Measurements from ENCODE around the gene PDE3A. TPM values are rescaled to one million over a fixed set of nuclear protein-coding genes. Genes with fewer than 3 reads are reported as not detected.
"Not testable (repeated sequence)": the region's sequence is repeated elsewhere in the genome, so short reads cannot be mapped to it uniquely, and the experiment has no call there.

Gene PDE3A
- total RNA-seq, 1 donor from 2014 or later: 0.56 TPM

DNA sequence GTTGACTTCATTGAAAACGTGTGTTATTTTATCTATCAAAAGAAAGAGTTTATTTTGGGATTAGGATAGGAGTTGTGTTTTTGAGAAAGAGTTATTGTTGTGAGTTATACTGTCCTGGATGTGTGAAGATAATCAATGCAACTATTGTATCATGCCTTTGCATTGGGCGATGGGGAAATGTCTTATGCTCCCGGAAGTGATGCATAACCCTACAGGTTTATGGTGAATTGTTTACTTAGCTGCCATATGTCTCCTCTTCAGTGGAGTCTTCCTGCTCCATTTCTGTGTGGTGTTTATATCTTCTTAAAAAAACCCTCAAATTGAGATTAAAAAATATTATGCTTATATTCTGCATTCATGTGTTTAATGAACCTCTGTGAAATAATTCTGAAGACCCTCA is 6.5 kb downstream of the PDE3A start:
- no peak for ATAC-seq

GRCh38 chr12:20375560-20375959 is 7.2 kb downstream of the PDE3A start:
- no peak for ATAC-seq

- ATAC-seq: no peak
Observed at GRCh38 chr12:20376984-20377383, 8.6 kb downstream of the PDE3A start.

- ATAC-seq: no peak
Observed at GRCh38 chr12:20377750-20378149, 9.4 kb downstream of the PDE3A start.

GRCh38 chr12:20382117-20382516 is 13.8 kb downstream of the PDE3A start:
- ATAC-seq: no peak

DNA sequence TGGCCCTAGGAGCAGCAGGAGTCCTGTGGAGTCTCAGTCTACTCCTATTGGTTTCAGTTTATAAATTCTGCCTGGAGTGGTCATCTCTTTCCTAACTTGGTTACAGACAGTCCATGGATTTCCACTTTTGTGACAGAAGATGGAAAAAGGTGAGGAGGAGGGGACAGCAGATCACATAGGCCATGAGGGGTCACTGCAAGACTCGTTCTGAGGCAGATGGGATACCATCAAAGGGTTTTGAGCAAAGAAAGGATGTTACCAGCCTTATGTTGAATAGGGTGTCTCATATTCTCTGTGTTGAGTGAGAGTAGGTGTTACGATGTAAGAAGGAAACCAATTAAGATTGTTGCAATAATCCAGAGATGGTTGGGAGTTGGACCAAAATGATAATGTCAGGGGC is 15.3 kb downstream of the PDE3A start:
- no peak for ATAC-seq

GRCh38 chr12:20384836-20385235 is 16.5 kb downstream of the PDE3A start:
- ATAC-seq: not testable (repeated sequence)

- ATAC-seq: no peak
Observed at GRCh38 chr12:20390846-20391245, 22.5 kb downstream of the PDE3A start.

DNA sequence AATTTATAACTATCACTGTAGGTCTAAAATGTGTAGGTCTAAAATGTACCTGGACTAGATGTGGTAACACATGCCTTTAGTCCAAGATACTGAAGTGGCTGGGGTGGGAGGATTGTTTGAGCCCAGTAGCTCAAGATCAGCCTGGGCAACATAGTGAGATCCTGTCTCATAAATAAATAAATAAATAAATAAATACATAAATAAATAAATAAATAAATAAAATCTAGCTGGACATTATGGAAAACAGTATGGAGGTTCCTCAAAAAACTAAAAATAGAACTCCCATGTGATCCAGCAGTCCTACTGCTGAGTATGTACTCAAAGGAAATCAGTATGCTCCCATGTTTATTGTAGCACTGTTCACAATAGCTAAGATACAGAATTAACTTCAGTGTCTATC is 24.0 kb downstream of the PDE3A start:
- ATAC-seq: no peak

- no peak for ATAC-seq
Observed at GRCh38 chr12:20393707-20394106, 25.4 kb downstream of the PDE3A start.

- ATAC-seq: no peak
Observed at GRCh38 chr12:20395791-20396550, 27.6 kb downstream of the PDE3A start.

DNA sequence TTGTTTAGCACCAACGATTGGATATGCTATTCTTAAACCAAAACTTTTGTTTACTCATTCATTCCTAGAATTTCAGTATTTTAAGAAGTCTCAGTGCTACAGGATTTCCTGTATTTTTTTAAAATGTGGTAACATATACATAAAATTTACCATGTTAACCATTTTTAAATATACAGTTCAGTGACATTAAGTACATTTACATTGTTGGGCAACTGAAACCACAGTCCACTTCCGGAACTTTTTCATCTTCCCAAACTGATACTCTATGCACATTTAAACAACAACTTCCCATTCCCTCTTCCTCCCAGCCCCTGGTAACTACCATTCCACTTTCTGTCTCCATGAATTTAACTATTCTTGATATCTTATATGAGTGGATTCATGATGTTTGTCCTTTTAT is 30.3 kb downstream of the PDE3A start:
- no peak for ATAC-seq

DNA sequence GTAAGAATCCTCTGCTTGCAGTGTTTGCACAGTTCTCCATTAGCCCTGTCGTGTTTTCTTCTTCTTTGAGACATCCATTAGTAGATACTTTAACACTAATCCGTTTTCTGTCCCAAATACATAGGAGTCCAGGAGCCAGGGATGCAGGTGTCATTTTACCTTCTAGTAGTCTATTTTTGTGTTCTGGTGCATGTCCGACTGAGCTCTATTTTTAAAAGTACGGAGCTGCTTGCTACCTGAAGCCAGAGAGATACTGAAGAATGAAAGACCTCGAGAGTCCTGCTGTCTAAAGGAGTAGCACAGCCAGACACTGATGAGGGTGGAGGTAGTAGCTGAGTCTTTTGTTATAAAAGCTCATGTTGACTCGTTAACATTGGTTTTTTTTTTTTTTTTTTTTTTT is 31.7 kb downstream of the PDE3A start:
- no peak for ATAC-seq

- ATAC-seq: no peak
Observed at GRCh38 chr12:20403230-20403629, 34.9 kb downstream of the PDE3A start.

GRCh38 chr12:20404576-20405346 is 36.4 kb downstream of the PDE3A start:
- ATAC-seq: no peak

- ATAC-seq: no peak
Observed at GRCh38 chr12:20409607-20410377, 41.5 kb downstream of the PDE3A start.

DNA sequence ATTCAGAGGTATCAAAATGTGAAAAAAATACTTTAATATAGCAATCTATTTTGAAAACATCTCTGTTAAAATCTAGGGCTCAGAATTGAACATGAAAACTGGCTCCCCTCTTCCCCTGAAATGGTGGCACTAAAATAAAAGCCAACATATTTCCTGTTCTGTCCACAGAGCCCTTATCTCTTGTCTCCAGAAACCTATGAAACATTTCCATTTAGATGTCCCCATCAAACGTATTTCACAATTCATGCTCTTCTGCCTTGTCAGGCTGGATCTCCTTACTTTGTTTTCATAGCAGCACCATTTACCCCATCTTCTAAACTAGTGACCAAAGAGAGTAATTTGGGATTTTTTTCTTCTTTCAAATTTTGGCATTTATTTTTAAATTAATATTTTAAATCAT is 42.4 kb downstream of the PDE3A start:
- ATAC-seq: no peak

GRCh38 chr12:20411345-20411744 is 43.0 kb downstream of the PDE3A start:
- ATAC-seq: no peak

DNA sequence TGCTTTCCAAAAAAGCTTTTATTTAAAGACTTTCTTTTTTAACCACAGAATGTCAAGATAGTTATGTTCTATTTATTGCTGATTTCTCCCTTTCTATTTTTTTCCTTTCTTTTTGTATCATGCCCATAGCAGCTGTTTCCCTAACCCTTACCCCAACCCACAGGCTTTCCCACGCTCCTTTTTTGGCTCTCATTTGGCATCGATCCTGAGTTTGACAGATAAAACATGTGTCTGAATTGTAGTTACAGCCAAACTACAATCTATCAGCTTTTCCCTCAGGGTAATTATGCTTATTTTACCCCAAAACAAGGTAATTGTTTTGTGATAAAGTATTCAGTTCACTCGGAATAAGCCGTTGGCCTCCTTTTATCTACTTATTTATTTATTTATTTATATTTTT is 46.7 kb downstream of the PDE3A start:
- no peak for ATAC-seq

DNA sequence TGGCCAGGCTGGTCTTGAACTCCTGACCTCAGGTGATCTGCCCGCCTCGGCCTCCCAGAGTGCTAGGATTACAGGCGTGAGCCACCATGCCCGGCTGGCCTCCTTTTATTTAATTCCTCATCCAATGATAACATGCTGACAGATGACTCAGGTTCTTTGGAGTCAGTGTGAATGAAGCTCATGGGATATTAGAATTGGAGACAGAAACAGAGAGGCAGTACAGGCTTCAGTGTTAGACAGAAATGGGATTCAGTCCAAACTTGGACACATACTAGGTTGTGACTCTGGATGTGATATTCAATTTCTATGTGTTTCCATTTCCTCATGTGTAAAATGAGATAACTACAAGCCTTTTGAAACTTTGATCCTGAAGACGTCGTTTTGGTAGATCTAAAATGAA is 47.3 kb downstream of the PDE3A start:
- no peak for ATAC-seq

GRCh38 chr12:20420557-20420956 is 52.2 kb downstream of the PDE3A start:
- no peak for ATAC-seq

GRCh38 chr12:20421421-20421820 is 53.1 kb downstream of the PDE3A start:
- ATAC-seq: no peak

GRCh38 chr12:20423557-20423956 is 55.2 kb downstream of the PDE3A start:
- no peak for ATAC-seq

Data from esophagus mucosa (tissue), 1 donor.